ENCODE data around the gene KRABD2.

Gene KRABD2

GRCh38 chr17:8383143-8383822, 6.8 kb upstream of the KRABD2 start, which contains the start of gene RPL26:
Gene RPL26 (minus strand): TSS chr17:8383193. CDS start chr17:8382310, 883 bp downstream.
- Histone ChIP-seq H3K27ac (ENCODE audit: low read depth, low read length, poor library complexity, severe bottlenecking) (peak within 1 kb of the TSS; percentile 91), H3K27me3 (replicated peaks; ENCODE audit: insufficient read depth, low read depth, low read length, poor library complexity) (no peaks in the 10 kb centered on the region), H3K4me1 (ENCODE audit: insufficient read depth, low read length, poor library complexity, severe bottlenecking) (peaks cover 33% of the 10 kb centered on the region), H3K4me3 (ENCODE audit: low read depth, low read length, poor library complexity, severe bottlenecking) (peak within 1 kb of the TSS; percentile 79), H3K9me3 (ENCODE audit: low read depth, low read length, poor library complexity, severe bottlenecking) (no peaks in the 10 kb centered on the region), H3K36me3 (ENCODE audit: insufficient read depth, low read length, poor library complexity, severe bottlenecking) (peaks cover 41% of the 10 kb centered on the region)
- peak; percentile 100 for DNase-seq (ENCODE audit: low spot score)
- TF ChIP-seq CTCF (conservative IDR thresholded peaks at IDR 0.05; ENCODE audit: low read depth, low read length) = peak; percentile 97
- TF ChIP-seq EZH2 (IDR thresholded peaks at IDR 0.05; ENCODE audit: borderline replicate concordance, low read depth, low read length, poor library complexity, severe bottlenecking) = no peak
- ChIA-PET POLR2A (ENCODE audit: low non-redundant PET) (no interaction called here), CTCF (interaction anchor here (0.6 to 1.5 kb wide), 5 partner anchors 22 to 363 kb away, joined by 3 to 7 read pairs (median 6); partner anchors contain the start of gene NDEL1)
- intact Hi-C loops (cut with micrococcal nuclease; ENCODE audit: unreplicated experiment) = loop anchor here (1.0 to 5.0 kb wide), 2 partner anchors 54 to 363 kb away; partner anchors contain the start of gene NDEL1
- BruUV-seq (replicated peaks) = no TSS peak

GRCh38 chr17:8382880-8383142, 6.3 kb upstream of the KRABD2 start:
- ChIA-PET POLR2A (ENCODE audit: low non-redundant PET) (no interaction called here), CTCF (no interaction called here)
- Histone ChIP-seq H3K9me3 (ENCODE audit: low read depth, low read length, poor library complexity, severe bottlenecking) (no peaks in the 10 kb centered on the region), H3K4me1 (ENCODE audit: insufficient read depth, low read length, poor library complexity, severe bottlenecking) (peaks cover 33% of the 10 kb centered on the region), H3K27ac (ENCODE audit: low read depth, low read length, poor library complexity, severe bottlenecking) (peak overlapping the region; percentile 91), H3K4me3 (ENCODE audit: low read depth, low read length, poor library complexity, severe bottlenecking) (peak overlapping the region; percentile 79), H3K36me3 (ENCODE audit: insufficient read depth, low read length, poor library complexity, severe bottlenecking) (peaks cover 46% of the 10 kb centered on the region), H3K27me3 (replicated peaks; ENCODE audit: insufficient read depth, low read depth, low read length, poor library complexity) (no peaks in the 10 kb centered on the region)
- no peak for TF ChIP-seq EZH2 (IDR thresholded peaks at IDR 0.05; ENCODE audit: borderline replicate concordance, low read depth, low read length, poor library complexity, severe bottlenecking)
- no peak for TF ChIP-seq CTCF (conservative IDR thresholded peaks at IDR 0.05; ENCODE audit: low read depth, low read length)
- intact Hi-C loops (cut with micrococcal nuclease; ENCODE audit: unreplicated experiment) = loop anchor here (1.0 to 5.0 kb wide), 2 partner anchors 54 to 363 kb away; partner anchors contain the start of gene NDEL1
- no peak for DNase-seq (ENCODE audit: low spot score)
- no TSS peak for BruUV-seq (replicated peaks)

GRCh38 chr17:8382052-8382879, 5.8 kb upstream of the KRABD2 start:
- Histone ChIP-seq H3K36me3 (ENCODE audit: insufficient read depth, low read length, poor library complexity, severe bottlenecking) (peaks cover 51% of the 10 kb centered on the region), H3K27ac (ENCODE audit: low read depth, low read length, poor library complexity, severe bottlenecking) (peak overlapping the region; percentile 91), H3K27me3 (replicated peaks; ENCODE audit: insufficient read depth, low read depth, low read length, poor library complexity) (no peaks in the 10 kb centered on the region), H3K4me1 (ENCODE audit: insufficient read depth, low read length, poor library complexity, severe bottlenecking) (peaks cover 34% of the 10 kb centered on the region), H3K4me3 (ENCODE audit: low read depth, low read length, poor library complexity, severe bottlenecking) (peak overlapping the region; percentile 79), H3K9me3 (ENCODE audit: low read depth, low read length, poor library complexity, severe bottlenecking) (no peaks in the 10 kb centered on the region)
- ChIA-PET POLR2A (ENCODE audit: low non-redundant PET) (no interaction called here), CTCF (interaction anchor here (0.7 kb wide), 1 partner anchor 53 kb away, joined by 3 read pairs; the partner anchor contains the start of gene NDEL1)
- no peak for TF ChIP-seq EZH2 (IDR thresholded peaks at IDR 0.05; ENCODE audit: borderline replicate concordance, low read depth, low read length, poor library complexity, severe bottlenecking)
- no peak for TF ChIP-seq CTCF (conservative IDR thresholded peaks at IDR 0.05; ENCODE audit: low read depth, low read length)
- intact Hi-C loops (cut with micrococcal nuclease; ENCODE audit: unreplicated experiment) = loop anchor here (5.0 kb wide), 1 partner anchor 55 kb away; the partner anchor contains the start of gene NDEL1
- TSS peak; percentile 63 for BruUV-seq (replicated peaks)
- DNase-seq (ENCODE audit: low spot score) = no peak
